Ovary (tissue), 9 donors: Measurements from ENCODE around the gene CEBPE. TPM values are rescaled to one million over a fixed set of nuclear protein-coding genes. Genes with fewer than 3 reads are reported as not detected.

ENCODE experiments used
- DNase-seq, 5 donors: peaks; one replicate each; pipeline ENCODE4 v3.0.0-alpha.2; 2019 to 2020
- H3K27ac ChIP-seq, 2 donors: fragments of 200-600 bp; one replicate each; pipeline versions ENCODE4 v1.5.1 to v1.8.0; 2019 to 2022
- H3K27me3 ChIP-seq: fragments of 200-600 bp; one replicate; pipeline ENCODE4 v1.8.0; 2022
- H3K36me3 ChIP-seq: fragments of 200-600 bp; sonication (generic); one replicate; pipeline ENCODE4 v1.5.1; 2019
- H3K4me1 ChIP-seq: one replicate; pipeline ENCODE4 v1.8.1; 2013; ENCODE audit warnings: mild to moderate bottlenecking, moderate library complexity; ENCODE audit not compliant: insufficient read depth
- H3K4me3 ChIP-seq: fragments of 200-600 bp; sonication (generic); one replicate; pipeline ENCODE4 v1.5.1; 2017
- H3K9me3 ChIP-seq, 2 donors: fragments of 200-600 bp in 1 of 2; sonication (generic) in 1 of 2; one replicate each; pipeline versions ENCODE4 v1.5.1 to v1.8.1; 2013 to 2019; ENCODE audit warnings: mild to moderate bottlenecking in 1 of 2, moderate library complexity in 1 of 2
- EP300 ChIP-seq: sonication (generic); formaldehyde crosslinking; IDR thresholded peaks from one replicate; pipeline ENCODE4 v1.6.1; 2017; ENCODE audit warnings: antibody characterized with exemption
- POLR2A ChIP-seq: fragments of 450-650 bp; IDR thresholded peaks from one replicate; pipeline ENCODE4 v1.6.1; 2017; ENCODE audit warnings: antibody characterized with exemption, mild to moderate bottlenecking, moderate library complexity
- WGBS, 3 donors: extraction: QIAGEN DNeasy Blood & Tissue Kit in 1 of 3; methylation state at CpG; one replicate each; pipeline versions ENCODE4 v1.1.5 to v1.1.7; 2013 to 2017; 5-methylcytosine and 5-hydroxymethylcytosine counted together
- intact Hi-C, 4 donors: fragments of 100-400 bp; cut with DNase I; formaldehyde crosslinking; loops; one replicate each; pipeline versions ENCODE4 v1.11.0 to v1.15.1; 2022 to 2023
- polyA plus RNA-seq, 2 donors: library from polyadenylated mRNA; stranded (reverse); fragments of 200-250 nt in 1 of 2; fragments of 350-450 nt in 1 of 2; fragmentation: Illumina TruSeq in 1 of 2; extraction: RNeasy Lipid Tissue Mini Kit (QIAGEN cat#74804) in 1 of 2; gene quantifications; one replicate each; pipeline ENCODE4 v1.2.3, GENCODE V29; 2013 to 2014
- total RNA-seq, 7 donors: library from RNA; depleted of rRNA in 2 of 7; stranded (reverse); fragments of >200 nt in 2 of 7; fragmentation: NEBNext Ultra II Directional in 3 of 7; extraction: Animal tissue kit (Norgen Biotek cat#: 25700) in 3 of 7; gene quantifications; one replicate each; pipeline versions ENCODE4 v1.1.0 to v1.2.4, GENCODE V29; 2016 to 2023
- TF ChIP-seq, protein P1 (sequence below), 3 donors: fragments of 450-650 bp in 2 of 3; fragments of 200-600 bp in 1 of 3; IDR thresholded peaks; one replicate each; pipeline versions ENCODE4 v1.5.1 to v1.8.0; 2016 to 2022; ENCODE audit warnings: antibody characterized with exemption in 3 of 3, mild to moderate bottlenecking in 1 of 3
- donor health status: DM: no; HTN: no; CAD: no; lungs with moderate emphysema.
- donor health status: DM: no; HTN: no; CAD: no.
- donor health status: Bipolar disorder and iron deficiency.
- donor health status: DM: yes; HTN: yes; CAD: no.
- donor health status: DM: no; HTN: no; CAD: no.
- donor health status: DM: yes; HTN: yes; CAD: no.

CEBPE gene
- total and polyA plus RNA-seq, 9 donors, result 0.04 TPM; not detected in 8

DNA sequence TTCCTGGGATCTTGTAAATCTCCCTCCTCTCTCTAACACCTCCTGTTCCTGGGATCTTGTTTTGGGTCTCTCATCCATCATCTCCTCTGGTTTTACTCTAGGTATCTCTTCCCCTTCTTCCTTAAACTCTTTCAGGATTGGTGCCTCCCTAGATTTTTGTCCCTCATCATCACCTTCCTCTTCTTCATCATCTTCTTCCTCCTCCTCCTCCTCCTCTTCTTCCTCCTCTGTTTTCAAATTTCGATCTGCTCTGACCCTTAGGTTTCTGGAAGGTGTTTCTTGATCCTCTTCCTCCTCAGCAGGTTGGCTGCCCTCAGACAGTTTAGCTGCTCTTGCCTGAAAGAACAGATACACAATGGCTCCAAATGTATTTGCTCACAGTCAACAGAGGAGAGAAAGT is 38.6 kb downstream of the CEBPE start:
- no peaks in the 10 kb centered on the region for H3K36me3 ChIP-seq
- no peaks in the 10 kb centered on the region for H3K4me1 ChIP-seq
- H3K27ac ChIP-seq, result no peak overlapping the region

DNA sequence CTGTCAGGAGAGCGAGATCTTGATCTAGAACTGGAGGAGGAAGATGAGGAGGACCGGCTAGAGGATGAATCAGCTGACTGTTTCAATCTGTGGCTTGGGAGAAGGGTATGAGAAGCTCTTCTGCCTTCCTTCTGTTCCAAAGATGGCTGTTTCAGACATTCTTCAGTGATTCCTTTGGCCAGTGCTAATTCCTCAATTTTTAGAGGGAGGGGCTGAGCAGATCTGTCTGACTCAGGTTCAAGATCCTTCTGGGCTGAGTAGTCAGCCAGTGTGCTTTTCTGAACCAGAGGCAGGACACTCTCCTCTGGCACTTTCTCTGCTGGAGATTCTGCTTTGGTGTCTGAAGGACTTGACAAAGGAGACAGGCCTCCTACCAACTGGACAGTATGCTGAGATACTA is 39.3 kb downstream of the CEBPE start:
- TF ChIP-seq, protein P1, sequence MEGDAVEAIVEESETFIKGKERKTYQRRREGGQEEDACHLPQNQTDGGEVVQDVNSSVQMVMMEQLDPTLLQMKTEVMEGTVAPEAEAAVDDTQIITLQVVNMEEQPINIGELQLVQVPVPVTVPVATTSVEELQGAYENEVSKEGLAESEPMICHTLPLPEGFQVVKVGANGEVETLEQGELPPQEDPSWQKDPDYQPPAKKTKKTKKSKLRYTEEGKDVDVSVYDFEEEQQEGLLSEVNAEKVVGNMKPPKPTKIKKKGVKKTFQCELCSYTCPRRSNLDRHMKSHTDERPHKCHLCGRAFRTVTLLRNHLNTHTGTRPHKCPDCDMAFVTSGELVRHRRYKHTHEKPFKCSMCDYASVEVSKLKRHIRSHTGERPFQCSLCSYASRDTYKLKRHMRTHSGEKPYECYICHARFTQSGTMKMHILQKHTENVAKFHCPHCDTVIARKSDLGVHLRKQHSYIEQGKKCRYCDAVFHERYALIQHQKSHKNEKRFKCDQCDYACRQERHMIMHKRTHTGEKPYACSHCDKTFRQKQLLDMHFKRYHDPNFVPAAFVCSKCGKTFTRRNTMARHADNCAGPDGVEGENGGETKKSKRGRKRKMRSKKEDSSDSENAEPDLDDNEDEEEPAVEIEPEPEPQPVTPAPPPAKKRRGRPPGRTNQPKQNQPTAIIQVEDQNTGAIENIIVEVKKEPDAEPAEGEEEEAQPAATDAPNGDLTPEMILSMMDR (IDR thresholded peaks at IDR 0.05), result no peak
- TF ChIP-seq EP300 (no peak), POLR2A (no peak)
- H3K27ac ChIP-seq, result no peak overlapping the region
- H3K36me3 ChIP-seq, result no peaks in the 10 kb centered on the region
- WGBS, 3 donors, result 75 to 80% (median 80%) methylated on average over 2 of the region's 2 CpGs
- no peak for DNase-seq
- H3K4me3 ChIP-seq, result no peak overlapping the region
- H3K9me3 ChIP-seq, result no peaks in the 10 kb centered on the region
- H3K27me3 ChIP-seq, result no peaks in the 10 kb centered on the region
- H3K4me1 ChIP-seq, result no peaks in the 10 kb centered on the region
- intact Hi-C loops, result no loop called here

More for the DNA sequence above, 38.6 kb downstream of the CEBPE start:
- TF ChIP-seq, protein P1 (IDR thresholded peaks at IDR 0.05), result no peak
- TF ChIP-seq EP300 (no peak), POLR2A (no peak)
- Histone ChIP-seq H3K27me3 (no peaks in the 10 kb centered on the region), H3K9me3 (no peaks in the 10 kb centered on the region), H3K4me3 (no peak overlapping the region)
- DNase-seq, result no peak
- intact Hi-C loops, result no loop called here
- 67 to 74% (median 74%) methylated on average over 1 of the region's 1 CpG for WGBS, 3 donors

DNA sequence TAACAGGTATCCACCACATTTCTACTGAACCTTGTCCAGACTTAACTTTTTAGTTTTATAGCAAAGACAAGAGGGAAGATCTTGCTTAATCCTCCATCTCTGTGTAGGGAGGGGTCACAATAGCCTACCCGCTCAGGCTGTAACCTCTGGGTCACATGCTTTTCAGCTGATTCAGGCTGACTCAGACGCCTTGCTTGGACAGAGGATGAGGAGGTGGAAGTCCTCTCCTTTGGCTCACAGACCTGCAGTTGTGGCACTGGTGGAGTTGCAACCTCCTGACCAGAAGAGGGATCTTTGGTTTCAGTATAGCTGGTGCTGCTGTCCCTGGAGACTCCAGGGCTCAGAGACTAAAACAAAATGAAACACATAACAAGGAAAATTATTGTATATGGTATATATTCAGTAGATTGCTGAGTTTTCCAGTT is 40.4 kb downstream of the CEBPE start:
- Histone ChIP-seq H3K9me3 (no peaks in the 10 kb centered on the region), H3K4me3 (no peak overlapping the region), H3K36me3 (no peaks in the 10 kb centered on the region), H3K27me3 (no peaks in the 10 kb centered on the region), H3K27ac (no peak overlapping the region), H3K4me1 (no peaks in the 10 kb centered on the region)
- TF ChIP-seq, protein P1 (IDR thresholded peaks at IDR 0.05), result no peak
- no peak for TF ChIP-seq POLR2A
- no peak for TF ChIP-seq EP300
- WGBS, 3 donors, result 6 to 14% (median 7%) methylated on average over 2 of the region's 2 CpGs
- intact Hi-C loops, result no loop called here
- DNase-seq, result peak in 2 of 5 donors; percentile 55 to 64

DNA sequence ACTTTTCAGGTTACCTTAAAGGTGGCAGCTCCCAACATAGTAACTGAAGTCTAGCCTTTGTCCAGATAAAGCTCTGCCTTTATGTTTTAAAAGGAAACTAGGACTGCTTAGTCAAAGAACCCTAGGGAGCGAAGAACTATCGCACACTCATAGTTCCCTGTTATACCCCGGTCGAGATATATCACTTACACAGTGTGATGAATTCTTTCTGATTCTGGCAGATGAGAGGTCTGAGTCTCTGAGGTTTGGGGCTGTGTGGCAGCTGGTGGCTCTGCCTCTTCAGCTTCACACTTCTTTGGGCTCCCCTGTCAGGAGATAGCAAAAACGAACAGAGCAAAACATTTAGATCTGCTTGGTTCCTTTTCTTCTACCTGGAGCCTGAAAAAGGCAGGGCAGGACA is 41.1 kb downstream of the CEBPE start:
- Histone ChIP-seq H3K27ac (no peak overlapping the region), H3K4me1 (no peaks in the 10 kb centered on the region), H3K9me3 (no peaks in the 10 kb centered on the region), H3K27me3 (no peaks in the 10 kb centered on the region), H3K36me3 (no peaks in the 10 kb centered on the region), H3K4me3 (no peak overlapping the region)
- no peak for DNase-seq
- WGBS, 3 donors, result 76 to 85% (median 82%) methylated on average over 5 of the region's 5 CpGs
- TF ChIP-seq POLR2A (no peak), EP300 (no peak)
- TF ChIP-seq, protein P1 (IDR thresholded peaks at IDR 0.05), result no peak
- intact Hi-C loops, result no loop called here
